GM23338 (cell line): ENCODE measurements around the gene ABO. TPM values are rescaled to one million over a fixed set of nuclear protein-coding genes. Genes with fewer than 3 reads are reported as not detected.

Source experiments
- ATAC-seq: fragments of 200-7000 bp; cut with Tn5 transposase; 3 replicates; pipeline ENCODE4 v1.9.1; 2020
- DNase-seq: peaks from one replicate; pipeline ENCODE4 v3.0.0-alpha.2; 2015; ENCODE audit warnings: low spot score
- H2AFZ ChIP-seq: fragments of 200-600 bp; sonication (generic); 2 replicates; pipeline ENCODE4 v1.8.0; 2016; ENCODE audit warnings: antibody characterized with exemption, mild to moderate bottlenecking, moderate library complexity
- H3F3A ChIP-seq: fragments of 200-600 bp; sonication (generic); replicated peaks from 2 replicates; pipeline ENCODE4 v1.8.0; 2017; ENCODE audit warnings: antibody characterized with exemption, mixed run types, low read depth
- H3K27ac ChIP-seq: fragments of 200-600 bp; sonication (generic); 2 replicates; pipeline ENCODE4 v1.6.1; 2016; ENCODE audit warnings: low read depth
- H3K27me3 ChIP-seq: fragments of 200-600 bp; sonication (generic); 2 replicates; pipeline ENCODE4 v1.8.0; 2016; ENCODE audit warnings: mild to moderate bottlenecking, mixed run types, moderate library complexity; ENCODE audit not compliant: insufficient read depth
- H3K36me3 ChIP-seq: fragments of 200-600 bp; sonication (generic); 2 replicates; pipeline ENCODE4 v1.8.0; 2016; ENCODE audit warnings: mild to moderate bottlenecking; ENCODE audit not compliant: insufficient read depth
- H3K4me1 ChIP-seq: fragments of 200-600 bp; sonication (generic); 2 replicates; pipeline ENCODE4 v1.8.0; 2016; ENCODE audit warnings: mild to moderate bottlenecking, moderate library complexity; ENCODE audit not compliant: insufficient read depth
- H3K4me2 ChIP-seq: fragments of 200-600 bp; sonication (generic); 2 replicates; pipeline ENCODE4 v1.7.1; 2017; ENCODE audit warnings: mixed run types
- H3K4me3 ChIP-seq: fragments of 200-600 bp; sonication (generic); 2 replicates; pipeline ENCODE4 v1.6.1; 2016; ENCODE audit warnings: mixed run types
- H3K79me2 ChIP-seq: fragments of 200-600 bp; sonication (generic); replicated peaks from 2 replicates; pipeline ENCODE4 v1.8.0; 2017; ENCODE audit warnings: mild to moderate bottlenecking; ENCODE audit not compliant: insufficient read depth
- H3K9me2 ChIP-seq: fragments of 200-600 bp; sonication (generic); 2 replicates; pipeline ENCODE4 v1.8.0; 2017; ENCODE audit not compliant: insufficient read depth
- H4K20me1 ChIP-seq: fragments of 200-600 bp; sonication (generic); replicated peaks from 2 replicates; pipeline ENCODE4 v1.8.0; 2017; ENCODE audit warnings: mild to moderate bottlenecking; ENCODE audit not compliant: insufficient read depth
- H3K27ac Mint-ChIP-seq: 2 replicates; pipeline ENCODE4 v1.8.0; 2020; ENCODE audit warnings: inconsistent platforms, mild to moderate bottlenecking, moderate library complexity, mixed read lengths
- H3K27me3 Mint-ChIP-seq: 3 replicates; pipeline ENCODE4 v1.8.0; 2022; ENCODE audit warnings: low read depth, mild to moderate bottlenecking, moderate library complexity, mixed read lengths, inconsistent platforms; ENCODE audit not compliant: insufficient read depth, poor library complexity
- H3K36me3 Mint-ChIP-seq: 3 replicates; pipeline ENCODE4 v1.8.0; 2021; ENCODE audit warnings: low read depth, mild to moderate bottlenecking, inconsistent platforms, moderate library complexity, mixed read lengths
- H3K4me1 Mint-ChIP-seq: 3 replicates; pipeline ENCODE4 v1.8.0; 2020; ENCODE audit warnings: mild to moderate bottlenecking, inconsistent platforms, mixed read lengths
- H3K4me3 Mint-ChIP-seq: 3 replicates; pipeline ENCODE4 v1.8.0; 2021; ENCODE audit warnings: moderate library complexity, mild to moderate bottlenecking, inconsistent platforms, mixed read lengths
- H3K9me3 Mint-ChIP-seq: 3 replicates; pipeline ENCODE4 v1.8.0; 2020; ENCODE audit warnings: moderate library complexity, mild to moderate bottlenecking, inconsistent platforms, mixed read lengths
- EZH2 ChIP-seq: fragments of 200-600 bp; sonication (generic); IDR thresholded peaks from one replicate; pipeline ENCODE4 v1.8.0; 2017; ENCODE audit warnings: antibody characterized with exemption, mild to moderate bottlenecking, low read depth; ENCODE audit not compliant: unreplicated experiment
- ZNF114 ChIP-seq: fragments of 250-450 bp; sonication (Bioruptor Pico); IDR thresholded peaks from 2 replicates; pipeline ENCODE4 v1.5.0; 2020; ENCODE audit warnings: mild to moderate bottlenecking, moderate library complexity
- polyA plus RNA-seq: library from polyadenylated mRNA; unstranded; fragments of >200 nt; fragmentation: Nextera tagmentation; extraction: Ambion mirVana; gene quantifications from 2 replicates; pipeline ENCODE4 v1.2.1, GENCODE V29; 2016
- total RNA-seq: library from RNA; depleted of rRNA; stranded (reverse); fragments of >200 nt; shearing (Covaris generic); gene quantifications from 2 replicates; pipeline ENCODE4 v1.2.3, GENCODE V29; 2014
- TF ChIP-seq, protein P1 (sequence below), 2 experiments: fragments of 200-600 bp in 1 of 2; sonication (generic) in 1 of 2; conservative IDR thresholded peaks; 2 replicates each; pipeline versions ENCODE4 v1.5.1 to v1.6.1; 2016 to 2017; ENCODE audit warnings: antibody characterized with exemption in 2 of 2, low read depth in 2 of 2, mild to moderate bottlenecking in 2 of 2, moderate library complexity in 1 of 2
- TF ChIP-seq, protein P2 (sequence below): fragments of 250-450 bp; sonication (Bioruptor Pico); IDR thresholded peaks from 2 replicates; pipeline ENCODE4 v1.5.0; 2020; ENCODE audit warnings: mild to moderate bottlenecking, moderate library complexity

ABO gene
- total and polyA plus RNA-seq, 2 experiments from 2014 or later = 0.28 to 0.34 TPM

DNA sequence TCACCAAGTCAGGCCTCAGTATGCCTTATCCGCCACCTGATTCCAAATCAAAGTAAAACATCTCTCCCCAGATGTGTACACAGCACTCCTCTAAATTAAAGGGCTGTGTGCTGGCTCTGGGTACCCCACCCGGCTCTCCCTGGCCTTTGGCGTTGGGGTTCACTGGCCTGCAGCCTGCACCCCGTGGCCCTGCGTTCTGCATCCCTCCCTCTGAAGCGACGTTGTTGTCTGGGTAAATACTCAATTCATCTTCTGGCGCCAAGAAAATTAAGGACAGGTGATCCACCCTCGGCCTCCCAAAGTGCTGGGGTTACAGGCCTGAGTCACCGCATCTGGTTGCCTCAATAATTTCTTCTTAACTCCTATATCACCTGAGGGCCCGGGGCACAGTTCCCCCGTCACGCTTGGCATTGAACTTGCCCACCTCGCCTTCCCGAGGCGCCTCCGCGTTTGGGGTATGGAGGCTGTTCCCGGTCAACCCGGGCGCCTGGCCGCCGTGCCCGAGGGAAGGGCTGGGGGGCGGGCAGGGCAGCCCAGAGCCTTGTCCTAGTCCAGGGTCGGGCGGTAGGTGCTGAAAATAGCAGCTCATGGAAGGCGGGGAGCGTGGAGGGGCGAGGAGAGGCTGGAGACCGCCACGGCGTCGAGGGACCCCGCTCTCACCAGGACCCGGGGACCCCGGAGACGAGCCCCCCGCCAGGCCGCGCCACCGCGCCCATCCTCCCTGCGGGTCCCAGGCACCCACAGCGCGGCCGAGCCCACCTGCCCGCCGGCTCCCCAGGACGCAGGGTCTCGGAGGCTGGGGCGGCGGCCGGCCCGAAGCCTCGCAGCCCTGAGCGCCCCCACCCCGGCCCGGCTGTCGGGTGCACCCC, 531 bp downstream of the ABO start:
- Histone ChIP-seq H3K4me1 (no peaks in the 10 kb centered on the region), H3K4me3 (peak overlapping the region; percentile 63), H3K4me2 (peak overlapping the region; percentile 78), H2AFZ (peak overlapping the region; percentile 86), H3F3A (0 out of 2 replicates have a peak, but pooled peaks cover 3% of the 10 kb centered on the region), H4K20me1 (no peaks in the 10 kb centered on the region), H3K9me2 (no peaks in the 10 kb centered on the region), H3K79me2 (no peaks in the 10 kb centered on the region), H3K27ac (no peak overlapping the region), H3K36me3 (no peaks in the 10 kb centered on the region), H3K27me3 (peaks cover 77% of the 10 kb centered on the region)
- ATAC-seq (peak; percentile 66), DNase-seq (peak; percentile 46)
- no peaks in the 10 kb centered on the region for H3K4me1 Mint-ChIP-seq
- peak overlapping the region; percentile 38; the same call in 2 of the 3 replicates for H3K4me3 Mint-ChIP-seq
- peaks cover 27% of the 10 kb centered on the region for H3K9me3 Mint-ChIP-seq
- no peak overlapping the region for H3K27ac Mint-ChIP-seq
- TF ChIP-seq EZH2 (peak; percentile 25), ZNF114 (CRISPR knock-in tag) (no peak)
- TF ChIP-seq, protein P1, sequence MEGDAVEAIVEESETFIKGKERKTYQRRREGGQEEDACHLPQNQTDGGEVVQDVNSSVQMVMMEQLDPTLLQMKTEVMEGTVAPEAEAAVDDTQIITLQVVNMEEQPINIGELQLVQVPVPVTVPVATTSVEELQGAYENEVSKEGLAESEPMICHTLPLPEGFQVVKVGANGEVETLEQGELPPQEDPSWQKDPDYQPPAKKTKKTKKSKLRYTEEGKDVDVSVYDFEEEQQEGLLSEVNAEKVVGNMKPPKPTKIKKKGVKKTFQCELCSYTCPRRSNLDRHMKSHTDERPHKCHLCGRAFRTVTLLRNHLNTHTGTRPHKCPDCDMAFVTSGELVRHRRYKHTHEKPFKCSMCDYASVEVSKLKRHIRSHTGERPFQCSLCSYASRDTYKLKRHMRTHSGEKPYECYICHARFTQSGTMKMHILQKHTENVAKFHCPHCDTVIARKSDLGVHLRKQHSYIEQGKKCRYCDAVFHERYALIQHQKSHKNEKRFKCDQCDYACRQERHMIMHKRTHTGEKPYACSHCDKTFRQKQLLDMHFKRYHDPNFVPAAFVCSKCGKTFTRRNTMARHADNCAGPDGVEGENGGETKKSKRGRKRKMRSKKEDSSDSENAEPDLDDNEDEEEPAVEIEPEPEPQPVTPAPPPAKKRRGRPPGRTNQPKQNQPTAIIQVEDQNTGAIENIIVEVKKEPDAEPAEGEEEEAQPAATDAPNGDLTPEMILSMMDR (conservative IDR thresholded peaks at IDR 0.05; ENCODE audit: low read depth in 2 of 2) = no peak
- peaks cover 45% of the 10 kb centered on the region for H3K27me3 Mint-ChIP-seq
- H3K36me3 Mint-ChIP-seq = peaks cover 6% of the 10 kb centered on the region; the same call in 1 of the 3 replicates

DNA sequence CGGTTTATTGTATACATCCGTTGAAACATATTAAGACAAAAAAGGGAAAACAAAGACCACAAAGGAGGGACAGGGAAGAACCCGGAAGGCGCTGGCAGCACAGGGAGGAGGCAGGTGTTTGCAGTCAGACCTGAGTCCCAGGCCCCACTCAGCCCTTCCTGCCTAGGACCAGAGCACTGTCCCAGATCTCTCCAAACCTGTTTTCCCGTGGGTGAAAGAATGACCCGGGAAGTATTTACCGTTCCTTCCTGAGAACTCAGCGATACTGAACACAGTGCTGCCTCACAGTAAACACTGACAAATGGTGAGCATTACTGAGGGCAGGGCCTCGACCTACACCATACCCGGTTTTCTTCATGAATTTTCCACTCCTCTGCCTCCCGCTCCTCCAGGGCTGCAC, 1.2 kb downstream of the ABO start:
- H3K9me2 ChIP-seq = no peaks in the 10 kb centered on the region
- peaks cover 21% of the 10 kb centered on the region for H3K9me3 Mint-ChIP-seq
- H3K36me3 ChIP-seq = no peaks in the 10 kb centered on the region
- H3K79me2 ChIP-seq = no peaks in the 10 kb centered on the region
- H3K4me3 Mint-ChIP-seq = peak overlapping the region; percentile 38; the same call in 1 of the 3 replicates
- H3K36me3 Mint-ChIP-seq = peaks cover 6% of the 10 kb centered on the region; the same call in 1 of the 3 replicates
- H3K27me3 ChIP-seq = peaks cover 77% of the 10 kb centered on the region
- no peak overlapping the region for H2AFZ ChIP-seq
- TF ChIP-seq, protein P2, sequence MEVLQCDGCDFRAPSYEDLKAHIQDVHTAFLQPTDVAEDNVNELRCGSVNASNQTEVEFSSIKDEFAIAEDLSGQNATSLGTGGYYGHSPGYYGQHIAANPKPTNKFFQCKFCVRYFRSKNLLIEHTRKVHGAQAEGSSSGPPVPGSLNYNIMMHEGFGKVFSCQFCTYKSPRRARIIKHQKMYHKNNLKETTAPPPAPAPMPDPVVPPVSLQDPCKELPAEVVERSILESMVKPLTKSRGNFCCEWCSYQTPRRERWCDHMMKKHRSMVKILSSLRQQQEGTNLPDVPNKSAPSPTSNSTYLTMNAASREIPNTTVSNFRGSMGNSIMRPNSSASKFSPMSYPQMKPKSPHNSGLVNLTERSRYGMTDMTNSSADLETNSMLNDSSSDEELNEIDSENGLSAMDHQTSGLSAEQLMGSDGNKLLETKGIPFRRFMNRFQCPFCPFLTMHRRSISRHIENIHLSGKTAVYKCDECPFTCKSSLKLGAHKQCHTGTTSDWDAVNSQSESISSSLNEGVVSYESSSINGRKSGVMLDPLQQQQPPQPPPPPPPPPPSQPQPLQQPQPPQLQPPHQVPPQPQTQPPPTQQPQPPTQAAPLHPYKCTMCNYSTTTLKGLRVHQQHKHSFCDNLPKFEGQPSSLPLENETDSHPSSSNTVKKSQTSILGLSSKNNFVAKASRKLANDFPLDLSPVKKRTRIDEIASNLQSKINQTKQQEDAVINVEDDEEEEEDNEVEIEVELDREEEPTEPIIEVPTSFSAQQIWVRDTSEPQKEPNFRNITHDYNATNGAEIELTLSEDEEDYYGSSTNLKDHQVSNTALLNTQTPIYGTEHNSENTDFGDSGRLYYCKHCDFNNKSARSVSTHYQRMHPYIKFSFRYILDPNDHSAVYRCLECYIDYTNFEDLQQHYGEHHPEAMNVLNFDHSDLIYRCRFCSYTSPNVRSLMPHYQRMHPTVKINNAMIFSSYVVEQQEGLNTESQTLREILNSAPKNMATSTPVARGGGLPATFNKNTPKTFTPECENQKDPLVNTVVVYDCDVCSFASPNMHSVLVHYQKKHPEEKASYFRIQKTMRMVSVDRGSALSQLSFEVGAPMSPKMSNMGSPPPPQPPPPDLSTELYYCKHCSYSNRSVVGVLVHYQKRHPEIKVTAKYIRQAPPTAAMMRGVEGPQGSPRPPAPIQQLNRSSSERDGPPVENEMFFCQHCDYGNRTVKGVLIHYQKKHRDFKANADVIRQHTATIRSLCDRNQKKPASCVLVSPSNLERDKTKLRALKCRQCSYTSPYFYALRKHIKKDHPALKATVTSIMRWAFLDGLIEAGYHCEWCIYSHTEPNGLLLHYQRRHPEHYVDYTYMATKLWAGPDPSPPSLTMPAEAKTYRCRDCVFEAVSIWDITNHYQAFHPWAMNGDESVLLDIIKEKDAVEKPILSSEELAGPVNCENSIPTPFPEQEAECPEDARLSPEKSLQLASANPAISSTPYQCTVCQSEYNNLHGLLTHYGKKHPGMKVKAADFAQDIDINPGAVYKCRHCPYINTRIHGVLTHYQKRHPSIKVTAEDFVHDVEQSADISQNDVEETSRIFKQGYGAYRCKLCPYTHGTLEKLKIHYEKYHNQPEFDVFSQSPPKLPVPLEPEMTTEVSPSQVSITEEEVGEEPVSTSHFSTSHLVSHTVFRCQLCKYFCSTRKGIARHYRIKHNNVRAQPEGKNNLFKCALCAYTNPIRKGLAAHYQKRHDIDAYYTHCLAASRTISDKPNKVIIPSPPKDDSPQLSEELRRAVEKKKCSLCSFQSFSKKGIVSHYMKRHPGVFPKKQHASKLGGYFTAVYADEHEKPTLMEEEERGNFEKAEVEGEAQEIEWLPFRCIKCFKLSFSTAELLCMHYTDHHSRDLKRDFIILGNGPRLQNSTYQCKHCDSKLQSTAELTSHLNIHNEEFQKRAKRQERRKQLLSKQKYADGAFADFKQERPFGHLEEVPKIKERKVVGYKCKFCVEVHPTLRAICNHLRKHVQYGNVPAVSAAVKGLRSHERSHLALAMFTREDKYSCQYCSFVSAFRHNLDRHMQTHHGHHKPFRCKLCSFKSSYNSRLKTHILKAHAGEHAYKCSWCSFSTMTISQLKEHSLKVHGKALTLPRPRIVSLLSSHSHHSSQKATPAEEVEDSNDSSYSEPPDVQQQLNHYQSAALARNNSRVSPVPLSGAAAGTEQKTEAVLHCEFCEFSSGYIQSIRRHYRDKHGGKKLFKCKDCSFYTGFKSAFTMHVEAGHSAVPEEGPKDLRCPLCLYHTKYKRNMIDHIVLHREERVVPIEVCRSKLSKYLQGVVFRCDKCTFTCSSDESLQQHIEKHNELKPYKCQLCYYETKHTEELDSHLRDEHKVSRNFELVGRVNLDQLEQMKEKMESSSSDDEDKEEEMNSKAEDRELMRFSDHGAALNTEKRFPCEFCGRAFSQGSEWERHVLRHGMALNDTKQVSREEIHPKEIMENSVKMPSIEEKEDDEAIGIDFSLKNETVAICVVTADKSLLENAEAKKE (CRISPR knock-in tag) = no peak
- H3K4me3 ChIP-seq = 0 out of 2 replicates have a peak overlapping the region, but pooled peaks have one; percentile 63
- DNase-seq (no peak), ATAC-seq (no peak)
- H3F3A ChIP-seq = 0 out of 2 replicates have a peak, but pooled peaks cover 3% of the 10 kb centered on the region
- no peak overlapping the region for H3K27ac ChIP-seq
- no peaks in the 10 kb centered on the region for H4K20me1 ChIP-seq
- H3K4me1 Mint-ChIP-seq = no peaks in the 10 kb centered on the region
- peaks cover 45% of the 10 kb centered on the region for H3K27me3 Mint-ChIP-seq
- no peaks in the 10 kb centered on the region for H3K4me1 ChIP-seq
- H3K27ac Mint-ChIP-seq = no peak overlapping the region
- no peak overlapping the region for H3K4me2 ChIP-seq
